ENCODE data around the gene CLIC4.
"Not testable (repeated sequence)": the region's sequence is repeated elsewhere in the genome, so short reads cannot be mapped to it uniquely, and the experiment has no call there.

- TF ChIP-seq ZNF274 (IDR thresholded peaks at IDR 0.05; ENCODE audit: low read depth, low read length); YY1 (IDR thresholded peaks at IDR 0.05; ENCODE audit: insufficient read depth, insufficient read length): not testable (repeated sequence)
Measured at GRCh38 chr1:24779199-24779598, 34.0 kb downstream of the CLIC4 start.

Data from NT2/D1 (cell line).